GM12801 (cell line): ENCODE results near the gene SLAMF6.

Experiments
- CTCF ChIP-seq: IDR thresholded peaks from one replicate; pipeline ENCODE4 v1.5.1; 2011; ENCODE audit warnings: control low read depth; ENCODE audit not compliant: insufficient read length; ENCODE audit errors: extremely low read depth

The SLAMF6 gene

GRCh38 chr1:160521554-160521953, 1.5 kb downstream of the SLAMF6 start:
- no peak for TF ChIP-seq CTCF

- no peak for TF ChIP-seq CTCF
Measured at GRCh38 chr1:160520999-160521398, 2.1 kb downstream of the SLAMF6 start.

GRCh38 chr1:160520582-160520981, 2.5 kb downstream of the SLAMF6 start:
- no peak for TF ChIP-seq CTCF

- no peak for TF ChIP-seq CTCF
Measured at GRCh38 chr1:160519642-160520435, 3.2 kb downstream of the SLAMF6 start.

GRCh38 chr1:160504651-160505050, 18.4 kb downstream of the SLAMF6 start:
- TF ChIP-seq CTCF: no peak

GRCh38 chr1:160503087-160503486, 20.0 kb downstream of the SLAMF6 start:
- no peak for TF ChIP-seq CTCF

- no peak for TF ChIP-seq CTCF
Measured at GRCh38 chr1:160500321-160500990, 22.6 kb downstream of the SLAMF6 start.
